Pancreas (tissue), 10 donors: ENCODE measurements around the gene BICD1. TPM values are rescaled to one million over a fixed set of nuclear protein-coding genes. Genes with fewer than 3 reads are reported as not detected.
A peak's percentile ranks its signal among the peaks of the same experiment; 100 is the strongest.

ENCODE experiments used
- ATAC-seq, 4 donors: fragments of 200-7000 bp; cut with Tn5 transposase; one replicate each; pipeline versions ENCODE4 v1.8.0 to v1.9.1; 2020; ENCODE audit warnings: mild to moderate bottlenecking in 4 of 4, moderate library complexity in 4 of 4
- DNase-seq, 6 donors: peaks; one replicate each; pipeline ENCODE4 v3.0.0-alpha.2; 2020
- FAIRE-seq: peaks from 2 replicates; lab custom pipeline; 2012; peaks lifted over from hg19 to GRCh38; lab: Jason Lieb, UNC
- H3K27ac ChIP-seq, 4 donors: fragments of 200-600 bp; sonication (generic); 1 replicate in 3 of 4; 2 replicates in 1 of 4; pipeline versions ENCODE4 v1.5.0 to v1.8.0; 2020
- H3K27me3 ChIP-seq, 4 donors: fragments of 200-600 bp; one replicate each; pipeline ENCODE4 v1.8.0; 2021
- H3K36me3 ChIP-seq, 3 donors: fragments of 200-600 bp; sonication (generic) in 1 of 3; one replicate each; pipeline versions ENCODE4 v1.5.0 to v1.8.0; 2020 to 2021
- H3K4me1 ChIP-seq, 3 donors: fragments of 200-600 bp; one replicate each; pipeline ENCODE4 v1.8.0; 2021
- H3K4me3 ChIP-seq, 4 donors: fragments of 200-600 bp; sonication (generic) in 2 of 4; one replicate each; pipeline versions ENCODE4 v1.5.0 to v1.8.0; 2020 to 2021
- H3K9me3 ChIP-seq, 4 donors: fragments of 200-600 bp; one replicate each; pipeline ENCODE4 v1.8.0; 2021
- CTCF ChIP-seq, 4 donors: fragments of 200-600 bp; sonication (generic) in 3 of 4; IDR thresholded peaks; one replicate each; pipeline versions ENCODE4 v1.5.0 to v1.8.0; 2021; ENCODE audit warnings: antibody characterized with exemption in 4 of 4
- WGBS, 2 donors: extraction: QIAGEN DNeasy Blood & Tissue Kit; methylation state at CpG; one replicate each; pipeline ENCODE4 v1.1.7; 2013; 5-methylcytosine and 5-hydroxymethylcytosine counted together
- intact Hi-C, 3 donors: fragments of 100-400 bp; cut with DNase I; formaldehyde crosslinking; loops; one replicate each; pipeline versions ENCODE4 v1.11.1 to v1.14.2; 2022
- polyA plus RNA-seq, 2 donors: library from polyadenylated mRNA; stranded (reverse); fragments of 200-250 nt; gene quantifications; one replicate each; pipeline ENCODE4 v1.2.3, GENCODE V29; 2013
- total RNA-seq, 6 donors: library from RNA; stranded (reverse); fragmentation: NEBNext Ultra II Directional in 4 of 6; extraction: Animal tissue kit (Norgen Biotek cat#: 25700) in 4 of 6; gene quantifications; one replicate each; pipeline versions ENCODE4 v1.2.1 to v1.2.4, GENCODE V29; 2021 to 2023
- donor health status: healthy with polysubstance abuse.
- donor health status: DM: no; HTN: no; CAD: no; lungs with moderate emphysema.
- donor health status: DM: no; HTN: no; CAD: no.
- donor health status: control.
- donor health status: control.
- donor health status: Bipolar disorder and iron deficiency.
- donor health status: DM: yes; HTN: yes; CAD: no.
- donor health status: DM: no; HTN: no; CAD: no.
- donor health status: DM: no; HTN: no; CAD: no.
- donor health status: DM: yes; HTN: yes; CAD: no.

Gene BICD1
- total and polyA plus RNA-seq, 8 donors: 2.4 to 8.1 (median 3.4) TPM

- H3K9me3 ChIP-seq: no peaks in the 10 kb centered on the region
- H3K27ac ChIP-seq: no peak overlapping the region
- 78 to 85% methylated on average over 10 of the region's 10 CpGs for WGBS, 2 donors
- FAIRE-seq (no peak), ATAC-seq (peak in 2 of 4 donors; percentile 29 to 41), DNase-seq (no peak)
- H3K27me3 ChIP-seq: no peaks in the 10 kb centered on the region
- H3K4me1 ChIP-seq: no peaks in the 10 kb centered on the region
- no peak overlapping the region for H3K4me3 ChIP-seq
- intact Hi-C loops: no loop called here
- H3K36me3 ChIP-seq: no peaks in the 10 kb centered on the region
- TF ChIP-seq CTCF (IDR thresholded peaks at IDR 0.05): no peak
These were observed 111.0 kb downstream of the BICD1 start for GRCh38 chr12:32217354-32218310.

GRCh38 chr12:32223941-32224340 lies 117.3 kb downstream of the BICD1 start:
- TF ChIP-seq CTCF (IDR thresholded peaks at IDR 0.05): no peak
- no peaks in the 10 kb centered on the region for H3K9me3 ChIP-seq
- H3K27me3 ChIP-seq: no peaks in the 10 kb centered on the region
- ATAC-seq (no peak), FAIRE-seq (no peak), DNase-seq (no peak)
- 100% methylated on average over 1 of the region's 1 CpG for WGBS, 2 donors
- no peak overlapping the region for H3K27ac ChIP-seq
- intact Hi-C loops: no loop called here
- H3K4me3 ChIP-seq: no peak overlapping the region
- no peaks in the 10 kb centered on the region for H3K36me3 ChIP-seq
- H3K4me1 ChIP-seq: no peaks in the 10 kb centered on the region

GRCh38 chr12:32226768-32227167 lies 120.1 kb downstream of the BICD1 start:
- DNase-seq: no peak
- H3K36me3 ChIP-seq: no peaks in the 10 kb centered on the region
- 82 to 93% methylated on average over 5 of the region's 5 CpGs for whole genome bisulfite sequencing, 2 donors
- H3K9me3 ChIP-seq: no peaks in the 10 kb centered on the region
- no peaks in the 10 kb centered on the region for H3K4me1 ChIP-seq
- TF ChIP-seq CTCF (IDR thresholded peaks at IDR 0.05): no peak
- no peak overlapping the region for H3K27ac ChIP-seq
- FAIRE-seq: no peak
- ATAC-seq: peak in 1 of 4 donors; percentile 17
- intact Hi-C loops: no loop called here
- H3K27me3 ChIP-seq: no peaks in the 10 kb centered on the region
- no peak overlapping the region for H3K4me3 ChIP-seq

GRCh38 chr12:32229971-32230612 lies 123.4 kb downstream of the BICD1 start:
- 66 to 67% methylated on average over 4 of the region's 4 CpGs for WGBS, 2 donors
- ATAC-seq (no peak), FAIRE-seq (no peak), DNase-seq (no peak)
- no peaks in the 10 kb centered on the region for H3K36me3 ChIP-seq
- TF ChIP-seq CTCF (IDR thresholded peaks at IDR 0.05): no peak
- H3K27ac ChIP-seq: no peak overlapping the region
- no peak overlapping the region for H3K4me3 ChIP-seq
- intact Hi-C loops: no loop called here
- no peaks in the 10 kb centered on the region for H3K4me1 ChIP-seq
- H3K9me3 ChIP-seq: no peaks in the 10 kb centered on the region
- no peaks in the 10 kb centered on the region for H3K27me3 ChIP-seq
